ENCODE results near the gene FOXJ2.

Gene FOXJ2

DNA sequence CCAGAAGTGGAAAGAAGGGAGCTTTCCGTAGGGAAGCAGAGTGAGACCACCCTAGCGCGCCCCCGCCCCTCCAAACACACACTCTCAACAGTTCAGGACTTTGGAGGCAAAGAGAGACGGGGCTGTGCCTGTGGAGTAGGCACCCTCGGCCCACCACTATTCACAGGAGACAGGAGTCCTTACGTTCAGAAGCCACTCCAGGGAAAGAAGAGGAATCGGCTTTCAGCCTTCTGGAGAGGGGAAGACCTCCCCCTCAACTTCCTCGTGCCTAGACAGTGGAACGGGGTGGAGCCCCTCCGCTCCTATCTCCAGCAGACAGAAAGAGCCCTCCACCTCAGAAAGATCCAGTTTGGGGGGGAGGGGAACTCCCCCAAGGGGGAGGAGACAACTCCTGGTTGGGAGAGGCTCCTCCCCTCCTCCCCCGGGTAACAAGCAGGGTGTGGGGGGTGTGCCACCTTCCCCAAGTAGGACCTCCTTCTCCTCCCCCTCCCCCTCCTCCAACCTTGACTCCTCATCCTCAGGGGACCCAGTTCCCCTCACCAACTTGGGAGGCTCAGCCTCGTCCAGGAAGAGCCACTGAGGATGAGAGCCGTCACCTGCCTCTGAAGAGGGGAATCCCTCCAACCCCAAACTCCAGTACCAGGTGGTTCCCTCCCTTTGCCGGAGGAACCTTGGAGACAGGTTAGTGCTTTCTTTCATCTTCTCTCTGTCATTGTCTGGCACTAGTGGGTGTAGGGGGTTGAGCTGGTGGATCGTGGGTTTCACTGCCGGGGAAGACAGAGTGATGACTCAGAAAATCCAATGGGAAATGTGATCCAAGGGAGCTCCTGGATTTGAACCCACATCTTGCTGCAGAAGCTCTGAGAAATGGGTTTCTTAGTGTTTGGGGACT lies 883 bp downstream of the FOXJ2 start:
- peak overlapping the region; percentile 85 for H3K4me3 ChIP-seq (ENCODE audit: low read length)
- TF ChIP-seq, protein P1, sequence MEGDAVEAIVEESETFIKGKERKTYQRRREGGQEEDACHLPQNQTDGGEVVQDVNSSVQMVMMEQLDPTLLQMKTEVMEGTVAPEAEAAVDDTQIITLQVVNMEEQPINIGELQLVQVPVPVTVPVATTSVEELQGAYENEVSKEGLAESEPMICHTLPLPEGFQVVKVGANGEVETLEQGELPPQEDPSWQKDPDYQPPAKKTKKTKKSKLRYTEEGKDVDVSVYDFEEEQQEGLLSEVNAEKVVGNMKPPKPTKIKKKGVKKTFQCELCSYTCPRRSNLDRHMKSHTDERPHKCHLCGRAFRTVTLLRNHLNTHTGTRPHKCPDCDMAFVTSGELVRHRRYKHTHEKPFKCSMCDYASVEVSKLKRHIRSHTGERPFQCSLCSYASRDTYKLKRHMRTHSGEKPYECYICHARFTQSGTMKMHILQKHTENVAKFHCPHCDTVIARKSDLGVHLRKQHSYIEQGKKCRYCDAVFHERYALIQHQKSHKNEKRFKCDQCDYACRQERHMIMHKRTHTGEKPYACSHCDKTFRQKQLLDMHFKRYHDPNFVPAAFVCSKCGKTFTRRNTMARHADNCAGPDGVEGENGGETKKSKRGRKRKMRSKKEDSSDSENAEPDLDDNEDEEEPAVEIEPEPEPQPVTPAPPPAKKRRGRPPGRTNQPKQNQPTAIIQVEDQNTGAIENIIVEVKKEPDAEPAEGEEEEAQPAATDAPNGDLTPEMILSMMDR (conservative IDR thresholded peaks at IDR 0.05; ENCODE audit: low read depth, low read length): no peak
- no peak for DNase-seq (ENCODE audit: low read depth)

DNA sequence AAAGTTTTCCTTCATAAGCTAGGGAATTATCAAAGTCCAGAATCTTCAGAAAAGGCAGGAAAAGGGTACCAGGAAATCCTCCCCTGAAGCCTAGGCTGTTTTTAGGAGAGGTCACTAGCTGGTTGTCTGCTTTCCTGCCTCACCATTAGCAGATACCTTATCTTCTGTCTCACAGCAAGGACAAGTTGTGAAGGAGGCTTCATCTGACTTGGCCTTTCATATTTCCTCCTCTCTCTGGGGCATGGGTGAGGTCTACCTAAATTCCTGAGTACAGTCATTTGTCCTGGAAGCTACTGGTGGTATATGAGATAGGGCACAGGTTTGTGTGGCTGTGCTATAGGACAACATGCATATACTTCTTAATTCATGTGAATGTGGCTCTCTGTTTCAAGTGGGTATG lies 2.3 kb downstream of the FOXJ2 start:
- no peak overlapping the region for H3K4me3 ChIP-seq (ENCODE audit: low read length)

DNA sequence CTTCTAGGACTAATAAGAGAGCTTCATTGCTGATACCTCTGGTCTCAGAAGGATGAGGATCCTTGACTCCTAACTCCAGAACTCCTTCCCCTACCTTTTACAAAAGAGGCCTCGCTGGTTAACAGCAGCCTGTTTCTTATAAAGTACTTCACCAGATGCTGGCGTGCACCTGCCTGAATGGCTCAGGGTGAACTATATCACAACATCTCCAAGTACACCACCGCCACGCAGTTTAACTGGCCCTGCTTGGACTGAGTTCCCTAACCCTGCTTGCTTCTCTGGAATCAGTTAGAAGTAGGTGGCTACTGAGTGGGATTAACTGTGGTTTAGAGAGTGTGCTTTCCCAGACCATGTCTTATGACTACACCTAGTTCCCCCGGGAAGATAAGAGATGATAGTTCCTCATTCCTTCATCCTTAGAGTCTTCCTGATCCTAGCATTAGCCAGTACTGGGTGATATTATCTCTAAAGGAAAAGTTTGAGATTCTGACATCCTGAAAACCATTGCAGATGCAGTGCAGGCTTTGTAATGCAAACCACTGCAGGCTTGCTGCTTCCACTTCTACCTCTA lies 3.0 kb downstream of the FOXJ2 start:
- TF ChIP-seq, protein P1 (conservative IDR thresholded peaks at IDR 0.05; ENCODE audit: low read depth, low read length): no peak
- no peak for DNase-seq (ENCODE audit: low read depth)
- H3K4me3 ChIP-seq (ENCODE audit: low read length): no peak overlapping the region

More for the DNA sequence above, 2.3 kb downstream of the FOXJ2 start:
- no peak for DNase-seq (ENCODE audit: low read depth)
- TF ChIP-seq, protein P1 (conservative IDR thresholded peaks at IDR 0.05; ENCODE audit: low read depth, low read length): no peak

DNA sequence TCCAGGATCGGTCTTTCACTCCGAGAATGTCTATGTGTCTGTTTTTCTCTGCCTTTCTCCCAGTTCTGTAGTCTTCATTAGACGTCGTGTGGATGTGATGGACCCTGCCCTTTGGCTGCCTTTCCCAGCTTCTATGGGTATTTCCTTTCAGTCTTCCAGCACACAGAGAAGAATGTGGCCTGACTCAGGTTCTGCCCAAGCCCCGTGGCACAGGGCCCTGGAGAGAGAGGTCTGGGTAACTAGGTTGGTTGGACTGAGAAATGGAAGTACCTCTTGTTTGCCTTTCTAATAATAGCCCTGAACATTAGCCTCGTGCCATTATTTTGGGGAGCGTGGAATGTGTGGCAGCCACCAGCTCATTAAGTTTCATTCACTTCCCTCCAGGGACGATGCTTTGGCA lies 3.8 kb downstream of the FOXJ2 start:
- H3K4me3 ChIP-seq (ENCODE audit: low read length): no peak overlapping the region
- DNase-seq (ENCODE audit: low read depth): no peak
- TF ChIP-seq, protein P1 (conservative IDR thresholded peaks at IDR 0.05; ENCODE audit: low read depth, low read length): no peak

DNA sequence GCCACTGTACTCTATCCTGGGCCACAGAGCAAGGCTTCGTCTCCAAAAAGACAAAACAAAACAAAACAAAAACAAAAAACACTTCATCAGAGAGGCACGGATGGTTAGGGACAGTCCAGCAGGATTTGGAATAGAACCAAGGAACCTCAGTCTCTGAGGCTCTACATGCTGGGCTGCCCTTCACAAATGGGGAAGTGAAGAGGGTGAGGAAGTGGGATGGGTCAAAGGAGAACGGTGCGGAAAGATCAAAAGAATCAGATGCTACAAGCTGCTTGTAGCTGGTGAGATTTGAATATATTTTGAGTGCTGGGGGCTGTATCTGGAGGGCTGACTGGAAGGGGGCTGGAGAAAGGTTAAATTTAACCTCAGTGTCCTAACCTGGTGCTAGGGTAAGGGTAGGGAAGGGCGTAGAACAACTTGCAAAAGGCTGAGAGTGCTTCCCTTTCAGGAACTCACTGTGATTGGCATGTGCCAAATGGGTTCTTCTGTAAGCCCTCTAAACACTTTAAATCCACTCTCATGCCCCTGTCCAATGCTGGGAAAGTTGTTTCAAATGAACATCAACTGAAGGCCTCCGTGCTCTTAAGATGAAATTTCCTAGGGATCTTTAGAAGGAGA lies 4.6 kb downstream of the FOXJ2 start:
- H3K4me3 ChIP-seq (ENCODE audit: low read length): no peak overlapping the region
- TF ChIP-seq, protein P1 (conservative IDR thresholded peaks at IDR 0.05; ENCODE audit: low read depth, low read length): no peak
- no peak for DNase-seq (ENCODE audit: low read depth)

DNA sequence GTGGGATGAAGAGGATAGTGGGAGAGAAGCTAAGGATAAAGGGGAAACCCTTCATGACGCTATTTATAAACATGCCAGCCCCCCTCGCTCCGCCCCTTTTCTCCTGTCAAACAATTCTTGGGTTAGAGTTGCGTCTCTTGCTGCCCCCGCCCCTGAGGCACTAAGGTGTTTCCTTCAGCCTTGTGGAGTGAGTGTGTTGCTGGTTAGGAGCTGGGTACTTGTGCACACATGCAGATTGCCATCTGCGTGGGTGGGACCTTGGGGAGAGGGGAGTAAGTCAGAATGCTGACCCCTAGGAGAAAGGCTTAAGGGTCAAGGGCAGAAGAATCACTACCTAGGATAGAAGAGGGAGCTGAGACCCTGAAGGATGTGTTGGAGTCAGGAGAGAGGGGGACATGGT lies 5.4 kb downstream of the FOXJ2 start:
- TF ChIP-seq, protein P1 (conservative IDR thresholded peaks at IDR 0.05; ENCODE audit: low read depth, low read length): no peak
- no peak overlapping the region for H3K4me3 ChIP-seq (ENCODE audit: low read length)
- DNase-seq (ENCODE audit: low read depth): no peak

Measured in retinal pigment epithelial cell (primary cell).